Naive thymus-derived CD4-positive, alpha-beta T cell (primary cell): ENCODE data around the gene FBLN7. TPM values are rescaled to one million over a fixed set of nuclear protein-coding genes. Genes with fewer than 3 reads are reported as not detected.
"Not testable (repeated sequence)": the region's sequence is repeated elsewhere in the genome, so short reads cannot be mapped to it uniquely, and the experiment has no call there.

Experiments used
- ATAC-seq: fragments of 150-1000 bp; cut with Tn5 transposase; 2 replicates; pipeline ENCODE4 v1.10.0; 2021; ENCODE audit warnings: mild to moderate bottlenecking, moderate library complexity
- CTCF ChIA-PET: fragments of 350-600 bp; sonication (Branson Sonifier 250); formaldehyde crosslinking; loops from one replicate; lab custom pipeline; 2021; ENCODE audit warnings: antibody characterized with exemption; lab: Charles Lee
- POLR2A ChIA-PET: fragments of 350-600 bp; sonication (Branson Sonifier 250); formaldehyde crosslinking; loops from one replicate; lab custom pipeline; 2021; ENCODE audit warnings: antibody characterized with exemption, inconsistent platforms; lab: Charles Lee
- DNase-seq, 9 donors: peaks; one replicate each; pipeline versions ENCODE4 v3.0.0 to v3.0.0-alpha.2; 2020 to 2022; ENCODE audit warnings: mixed read lengths in 1 of 9
- H3K27ac ChIP-seq: one replicate; pipeline ENCODE4 v1.7.0; 2013; ENCODE audit warnings: mild to moderate bottlenecking, low read depth, low read length, moderate library complexity
- H3K27me3 ChIP-seq, 2 donors: one replicate each; pipeline ENCODE4 v1.7.0; 2013; ENCODE audit warnings: low read length in 2 of 2, mild to moderate bottlenecking in 2 of 2, moderate library complexity in 2 of 2; ENCODE audit not compliant: control insufficient read depth in 2 of 2, insufficient read depth in 2 of 2
- H3K36me3 ChIP-seq, 3 experiments: 1 replicate in 2 of 3; 2 replicates in 1 of 3; pipeline ENCODE4 v1.7.0; 2013; ENCODE audit warnings: low read length in 3 of 3, mild to moderate bottlenecking in 3 of 3, moderate library complexity in 1 of 3; ENCODE audit not compliant: insufficient read depth in 3 of 3, control insufficient read depth in 2 of 3
- H3K4me1 ChIP-seq, 2 donors: one replicate each; pipeline ENCODE4 v1.7.0; 2013; ENCODE audit warnings: low read length in 2 of 2, mild to moderate bottlenecking in 2 of 2, moderate library complexity in 1 of 2; ENCODE audit not compliant: control insufficient read depth in 2 of 2, insufficient read depth in 2 of 2
- H3K4me3 ChIP-seq: 2 replicates; pipeline ENCODE4 v1.7.0; 2013; ENCODE audit warnings: mild to moderate bottlenecking, low read length
- H3K9me3 ChIP-seq, 3 experiments: 1 replicate in 2 of 3; 2 replicates in 1 of 3; pipeline ENCODE4 v1.7.0; 2013; ENCODE audit warnings: low read length in 3 of 3; ENCODE audit not compliant: control insufficient read depth in 2 of 3
- H3K27ac Mint-ChIP-seq, 9 donors: one replicate each; pipeline ENCODE4 v1.8.0; 2020 to 2022; ENCODE audit warnings: mixed read lengths in 9 of 9, mild to moderate bottlenecking in 8 of 9, moderate library complexity in 5 of 9, inconsistent platforms in 2 of 9
- H3K27me3 Mint-ChIP-seq, 5 donors: one replicate each; pipeline ENCODE4 v1.8.0; 2021 to 2022; ENCODE audit warnings: mixed read lengths in 5 of 5, mild to moderate bottlenecking in 1 of 5
- H3K36me3 Mint-ChIP-seq, 5 donors: one replicate each; pipeline ENCODE4 v1.8.0; 2020 to 2022; ENCODE audit warnings: mixed read lengths in 5 of 5, mild to moderate bottlenecking in 3 of 5, inconsistent platforms in 1 of 5
- H3K4me1 Mint-ChIP-seq, 7 donors: one replicate each; pipeline ENCODE4 v1.8.0; 2020 to 2022; ENCODE audit warnings: mixed read lengths in 7 of 7, mild to moderate bottlenecking in 3 of 7, inconsistent platforms in 1 of 7
- H3K4me3 Mint-ChIP-seq, 10 donors: one replicate each; pipeline ENCODE4 v1.8.0; 2020 to 2022; ENCODE audit warnings: mild to moderate bottlenecking in 10 of 10, mixed read lengths in 10 of 10, moderate library complexity in 6 of 10, inconsistent platforms in 2 of 10
- H3K9me3 Mint-ChIP-seq, 11 donors: one replicate each; pipeline ENCODE4 v1.8.0; 2020 to 2022; ENCODE audit warnings: mixed read lengths in 11 of 11, mild to moderate bottlenecking in 4 of 11, inconsistent platforms in 1 of 11, moderate library complexity in 1 of 11
- intact Hi-C, 2 donors: fragments of 100-400 bp; cut with micrococcal nuclease; formaldehyde crosslinking; loops; one replicate each; pipeline ENCODE4 v1.15.1; 2023
- polyA plus RNA-seq, 2 donors: library from polyadenylated mRNA; unstranded; fragments of 300-500 nt; fragmentation: Illumina TruSeq; gene quantifications; one replicate each; pipeline ENCODE4 v1.2.3, GENCODE V29; 2021
- total RNA-seq, 6 experiments: library from RNA in 5 of 6; stranded (reverse) in 5 of 6; gene quantifications; 1 replicate in 5 of 6; 2 replicates in 1 of 6; pipeline ENCODE4 v1.2.3 and lab custom pipeline; 2021 to 2026

Gene FBLN7
- total and polyA plus RNA-seq, 7 experiments from 2014 or later = 12.1 to 36.3 (median 21.0) TPM

DNA sequence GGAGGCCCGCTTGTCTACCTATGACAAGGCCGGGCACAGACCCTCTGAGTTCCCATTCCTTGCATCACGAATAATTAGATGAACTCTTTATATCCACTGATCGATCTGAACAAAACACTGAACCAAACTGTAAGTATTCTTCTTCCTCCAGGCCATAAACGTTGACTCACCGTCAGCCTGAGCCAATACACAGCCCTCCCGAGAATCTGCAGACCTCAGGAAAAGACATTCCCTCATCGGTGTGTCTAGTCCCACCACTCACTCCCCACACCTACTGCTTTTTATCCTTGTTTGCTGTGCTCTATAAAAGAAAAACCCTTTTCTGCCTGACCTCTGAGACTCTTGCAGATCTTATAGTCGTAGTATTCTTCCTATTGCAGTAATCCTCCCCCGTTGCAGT lies 42.1 kb upstream of the FBLN7 start:
- Mint-ChIP-seq H3K27me3 (no peaks in the 10 kb centered on the region), H3K4me1 (peaks cover 2 to 18% (median 12%) of the 10 kb centered on the region in 7 donors), H3K27ac (no peak overlapping the region), H3K36me3 (peaks cover 25 to 55% (median 38%) of the 10 kb centered on the region in 5 donors), H3K4me3 (no peak overlapping the region), H3K9me3 (no peaks in the 10 kb centered on the region)
- Histone ChIP-seq H3K27me3 (no peaks in the 10 kb centered on the region), H3K4me1 (no peaks in the 10 kb centered on the region), H3K4me3 (no peak overlapping the region), H3K9me3 (no peaks in the 10 kb centered on the region), H3K36me3 (peaks cover 6 to 35% (median 15%) of the 10 kb centered on the region in 3 experiments), H3K27ac (no peak overlapping the region)
- intact Hi-C loops = no loop called here
- no peak for DNase-seq
- ChIA-PET CTCF (no interaction called here), POLR2A (no interaction called here)
- ATAC-seq = no peak

DNA sequence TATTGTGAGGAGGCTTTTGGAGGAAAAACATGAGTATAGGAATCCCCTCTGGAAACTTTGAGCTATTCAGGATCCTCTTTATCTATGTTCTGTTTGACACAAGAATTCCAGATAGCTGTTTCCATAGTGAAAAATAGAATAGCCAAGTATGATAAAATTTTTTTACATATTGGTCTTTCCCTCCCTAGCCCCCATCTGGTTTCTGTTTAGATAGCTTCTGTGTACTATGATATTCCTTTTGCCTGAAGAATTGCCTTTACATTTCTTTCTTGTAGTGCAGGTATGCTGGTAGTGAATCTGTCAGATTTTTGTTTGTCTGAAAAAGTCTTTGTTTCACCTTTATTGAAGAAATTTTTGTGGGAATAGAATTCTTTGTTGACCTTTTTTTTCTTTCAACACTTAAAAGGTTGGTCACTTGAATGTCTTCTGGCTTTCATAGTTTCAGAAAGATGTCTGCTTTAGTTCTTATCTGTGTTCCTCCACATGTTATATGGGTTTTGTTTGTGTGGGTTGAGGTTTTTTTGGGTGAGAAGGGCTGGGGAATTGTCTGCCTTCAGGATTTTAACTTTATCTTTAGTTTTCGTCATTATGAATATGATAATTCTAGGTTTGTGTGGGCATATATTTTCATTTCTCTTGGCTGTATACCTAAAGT lies 29.9 kb upstream of the FBLN7 start:
- Mint-ChIP-seq H3K4me1 (peaks cover 0 to 3% (median 0%) of the 10 kb centered on the region in 7 donors), H3K27me3 (no peaks in the 10 kb centered on the region), H3K36me3 (peaks cover 45 to 88% (median 77%) of the 10 kb centered on the region in 5 donors), H3K9me3 (peaks cover 0 to 28% (median 15%) of the 10 kb centered on the region in 11 donors), H3K27ac (no peak overlapping the region), H3K4me3 (no peak overlapping the region)
- Histone ChIP-seq H3K27me3 (no peaks in the 10 kb centered on the region), H3K4me3 (no peak overlapping the region), H3K27ac (no peak overlapping the region), H3K36me3 (peaks cover 10 to 46% (median 21%) of the 10 kb centered on the region in 3 experiments), H3K4me1 (no peaks in the 10 kb centered on the region), H3K9me3 (no peaks in the 10 kb centered on the region)
- CTCF ChIA-PET = no interaction called here
- DNase-seq (no peak), ATAC-seq (no peak)
- intact Hi-C loops = no loop called here
- POLR2A ChIA-PET = no interaction called here

DNA sequence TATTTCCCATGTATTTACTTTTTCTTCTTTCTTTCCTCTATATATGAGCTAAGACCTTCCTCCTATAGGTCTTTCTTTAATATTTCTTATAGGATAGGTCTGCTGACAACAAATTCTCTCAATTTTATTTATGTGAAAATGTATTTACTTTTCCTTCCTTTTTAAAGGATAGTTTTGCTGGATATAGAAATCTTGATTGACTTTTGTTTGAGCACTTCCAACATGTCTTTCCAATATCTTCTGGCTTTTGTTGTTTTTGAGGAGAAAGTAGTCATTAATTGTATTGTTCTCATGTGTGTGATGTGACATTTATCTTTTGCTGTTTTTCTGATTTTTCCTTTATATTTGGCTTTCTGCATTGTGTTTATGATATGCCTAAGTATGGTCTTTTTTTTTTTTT lies 28.9 kb upstream of the FBLN7 start:
- ATAC-seq = no peak
- intact Hi-C loops = no loop called here

GRCh38 chr2:112110966-112111365 lies 27.2 kb upstream of the FBLN7 start:
- ChIA-PET CTCF (no interaction called here), POLR2A (interaction anchor here (0.8 kb wide), 1 partner anchor 72 kb away, joined by 3 read pairs; no protein-coding TSS in a partner anchor)
- Mint-ChIP-seq H3K36me3 (peaks cover 45 to 68% (median 66%) of the 10 kb centered on the region in 5 donors), H3K27me3 (no peaks in the 10 kb centered on the region), H3K9me3 (peaks cover 0 to 28% (median 15%) of the 10 kb centered on the region in 11 donors), H3K4me3 (no peak overlapping the region), H3K4me1 (peaks cover 0 to 4% (median 0%) of the 10 kb centered on the region in 7 donors), H3K27ac (no peak overlapping the region)
- intact Hi-C loops = no loop called here
- H3K36me3 ChIP-seq = peaks cover 11 to 36% (median 15%) of the 10 kb centered on the region in 3 experiments
- no peaks in the 10 kb centered on the region for H3K27me3 ChIP-seq
- no peak overlapping the region for H3K4me3 ChIP-seq
- ATAC-seq (no peak), DNase-seq (no peak)
- H3K4me1 ChIP-seq = no peaks in the 10 kb centered on the region
- H3K9me3 ChIP-seq = no peaks in the 10 kb centered on the region
- H3K27ac ChIP-seq = no peak overlapping the region

More for the DNA sequence above, 28.9 kb upstream of the FBLN7 start:
- Mint-ChIP-seq H3K4me1 (peaks cover 0 to 4% (median 0%) of the 10 kb centered on the region in 7 donors), H3K36me3 (peaks cover 46 to 80% (median 69%) of the 10 kb centered on the region in 5 donors), H3K4me3 (no peak overlapping the region), H3K27ac (no peak overlapping the region), H3K9me3 (peaks cover 0 to 28% (median 15%) of the 10 kb centered on the region in 11 donors), H3K27me3 (no peaks in the 10 kb centered on the region)
- DNase-seq = no peak
- Histone ChIP-seq H3K9me3 (no peaks in the 10 kb centered on the region), H3K27ac (no peak overlapping the region), H3K4me1 (no peaks in the 10 kb centered on the region), H3K4me3 (no peak overlapping the region), H3K27me3 (no peaks in the 10 kb centered on the region), H3K36me3 (peaks cover 10 to 39% (median 21%) of the 10 kb centered on the region in 3 experiments)
- ChIA-PET CTCF (no interaction called here), POLR2A (no interaction called here)

GRCh38 chr2:112113354-112113753 lies 24.8 kb upstream of the FBLN7 start:
- peaks cover 29 to 55% (median 47%) of the 10 kb centered on the region in 5 donors for H3K36me3 Mint-ChIP-seq

GRCh38 chr2:112118148-112118547 lies 20.0 kb upstream of the FBLN7 start:
- Histone ChIP-seq H3K27me3 (no peaks in the 10 kb centered on the region), H3K36me3 (peaks cover 4 to 17% (median 9%) of the 10 kb centered on the region in 3 experiments), H3K27ac (no peak overlapping the region), H3K4me1 (no peaks in the 10 kb centered on the region), H3K4me3 (no peak overlapping the region), H3K9me3 (no peaks in the 10 kb centered on the region)
- ChIA-PET POLR2A (no interaction called here), CTCF (interaction anchor here (0.6 to 1.5 kb wide), 4 partner anchors 12 to 384 kb away, joined by 3 read pairs; no protein-coding TSS in a partner anchor)
- no peaks in the 10 kb centered on the region for H3K9me3 Mint-ChIP-seq
- DNase-seq (no peak), ATAC-seq (no peak)
- H3K4me1 Mint-ChIP-seq = peaks cover 0 to 10% (median 0%) of the 10 kb centered on the region in 7 donors
- no peaks in the 10 kb centered on the region for H3K27me3 Mint-ChIP-seq
- intact Hi-C loops = no loop called here
- no peak overlapping the region for H3K27ac Mint-ChIP-seq
- no peak overlapping the region for H3K4me3 Mint-ChIP-seq
- H3K36me3 Mint-ChIP-seq = peaks cover 2 to 14% (median 4%) of the 10 kb centered on the region in 5 donors

More at GRCh38 chr2:112113354-112113753, 24.8 kb upstream of the FBLN7 start:
- CTCF ChIA-PET = interaction anchor here (1.6 kb wide), 1 partner anchor 9 kb away, joined by 9 read pairs; no protein-coding TSS in a partner anchor
- intact Hi-C loops, DNase-seq, H3K27ac ChIP-seq, H3K4me3 ChIP-seq, H3K4me1 Mint-ChIP-seq, H3K4me1 ChIP-seq, POLR2A ChIA-PET, H3K27me3 ChIP-seq, ATAC-seq, H3K27me3 Mint-ChIP-seq, H3K9me3 ChIP-seq, H3K4me3 Mint-ChIP-seq: not testable (repeated sequence)
- Mint-ChIP-seq H3K27ac (peak overlapping the region in 1 of 9 donors; percentile 15), H3K9me3 (peaks cover 0 to 21% (median 11%) of the 10 kb centered on the region in 11 donors)
- H3K36me3 ChIP-seq = peaks cover 14 to 46% (median 20%) of the 10 kb centered on the region in 3 experiments
